Trophoblast cell (in vitro differentiated cells and primary cell): ENCODE measurements around the gene RECK.
A peak's percentile ranks its signal among the peaks of the same experiment; 100 is the strongest.

Experiments used
- DNase-seq, 2 donors: peaks; one replicate each; pipeline ENCODE4 v3.0.0-alpha.2; 2016
- H2AFZ ChIP-seq: 2 replicates; pipeline ENCODE4 v1.6.1; 2013; ENCODE audit warnings: low read length, moderate library complexity, mild to moderate bottlenecking; ENCODE audit not compliant: insufficient read depth, poor library complexity
- H2AK5ac ChIP-seq: 2 replicates; pipeline ENCODE4 v1.6.1; 2013; ENCODE audit warnings: mild to moderate bottlenecking, low read length
- H2BK120ac ChIP-seq: 2 replicates; pipeline ENCODE4 v1.6.1; 2013; ENCODE audit warnings: low read length, mild to moderate bottlenecking, moderate library complexity; ENCODE audit not compliant: insufficient read depth, poor library complexity
- H2BK12ac ChIP-seq: 2 replicates; pipeline ENCODE4 v1.6.1; 2013; ENCODE audit warnings: mild to moderate bottlenecking, low read length, moderate library complexity
- H2BK5ac ChIP-seq: 2 replicates; pipeline ENCODE4 v1.6.1; 2013; ENCODE audit warnings: low read length, low read depth, moderate library complexity, mild to moderate bottlenecking; ENCODE audit not compliant: poor library complexity
- H3K14ac ChIP-seq: 2 replicates; pipeline ENCODE4 v1.6.1; 2013; ENCODE audit warnings: mild to moderate bottlenecking, low read length
- H3K18ac ChIP-seq: 2 replicates; pipeline ENCODE4 v1.6.1; 2013; ENCODE audit warnings: mild to moderate bottlenecking, low read length
- H3K23ac ChIP-seq: 2 replicates; pipeline ENCODE4 v1.6.1; 2013; ENCODE audit warnings: low read length
- H3K27ac ChIP-seq: 2 replicates; pipeline ENCODE4 v1.5.1; 2013; ENCODE audit warnings: low read depth, mild to moderate bottlenecking, inconsistent platforms, low read length, moderate library complexity
- H3K27me3 ChIP-seq: 2 replicates; pipeline ENCODE4 v1.6.1; 2013; ENCODE audit warnings: inconsistent platforms, mild to moderate bottlenecking, low read length, moderate library complexity; ENCODE audit not compliant: insufficient read depth
- H3K36me3 ChIP-seq, 2 experiments: 1 replicate in 1 of 2; 2 replicates in 1 of 2; pipeline ENCODE4 v1.6.1; 2013; ENCODE audit warnings: low read length in 2 of 2, mild to moderate bottlenecking in 2 of 2, moderate library complexity in 1 of 2; ENCODE audit not compliant: insufficient read depth in 2 of 2, control insufficient read depth in 1 of 2
- H3K4ac ChIP-seq: 2 replicates; pipeline ENCODE4 v1.6.1; 2013; ENCODE audit warnings: low read depth, mild to moderate bottlenecking, low read length, moderate library complexity
- H3K4me1 ChIP-seq, 2 experiments: 1 replicate in 1 of 2; 2 replicates in 1 of 2; pipeline ENCODE4 v1.6.1; 2013; ENCODE audit warnings: low read length in 2 of 2, mild to moderate bottlenecking in 2 of 2, moderate library complexity in 1 of 2; ENCODE audit not compliant: insufficient read depth in 2 of 2, control insufficient read depth in 1 of 2
- H3K4me2 ChIP-seq: 2 replicates; pipeline ENCODE4 v1.6.1; 2013; ENCODE audit warnings: inconsistent platforms, mild to moderate bottlenecking, low read length, moderate library complexity
- H3K4me3 ChIP-seq: 2 replicates; pipeline ENCODE4 v1.5.1; 2013; ENCODE audit warnings: mild to moderate bottlenecking, low read depth, low read length, inconsistent platforms
- H3K79me1 ChIP-seq: one replicate; pipeline ENCODE4 v1.6.1; 2013; ENCODE audit warnings: low read length
- H3K79me2 ChIP-seq: 2 replicates; pipeline ENCODE4 v1.6.1; 2013; ENCODE audit warnings: low read length, mild to moderate bottlenecking; ENCODE audit not compliant: control insufficient read depth, insufficient read depth, poor library complexity
- H3K9ac ChIP-seq: 2 replicates; pipeline ENCODE4 v1.6.1; 2013; ENCODE audit warnings: mild to moderate bottlenecking, low read length
- H3K9me3 ChIP-seq: 2 replicates; pipeline ENCODE4 v1.6.1; 2013; ENCODE audit warnings: low read depth, mild to moderate bottlenecking, control low read depth, inconsistent platforms, low read length; ENCODE audit not compliant: insufficient read depth
- H4K12ac ChIP-seq: 2 replicates; pipeline ENCODE4 v1.6.1; 2013; ENCODE audit warnings: low read depth, mild to moderate bottlenecking, low read length, moderate library complexity
- H4K8ac ChIP-seq: 2 replicates; pipeline ENCODE4 v1.6.1; 2013; ENCODE audit warnings: low read depth, mild to moderate bottlenecking, low read length, moderate library complexity
- H4K91ac ChIP-seq: one replicate; pipeline ENCODE4 v1.6.1; 2013; ENCODE audit warnings: low read depth, mild to moderate bottlenecking, low read length, moderate library complexity
- WGBS: extraction: QIAGEN DNeasy Blood & Tissue Kit; methylation state at CpG from one replicate; pipeline ENCODE4 v1.1.7; 2013; ENCODE audit warnings: missing lambda C conversion rate; ENCODE audit not compliant: insufficient read length, insufficient coverage; ENCODE audit errors: extremely low coverage; 5-methylcytosine and 5-hydroxymethylcytosine counted together

RECK gene

GRCh38 chr9:36018129-36018528 lies 18.6 kb upstream of the RECK start:
- H3K36me3 ChIP-seq, result no peaks in the 10 kb centered on the region
- no CpG with 5 or more reads among the region's 3 CpGs for WGBS
- no peak overlapping the region for H3K4ac ChIP-seq
- H2AK5ac ChIP-seq, result no peak overlapping the region
- H4K91ac ChIP-seq, result no peak overlapping the region
- H3K23ac ChIP-seq, result no peak overlapping the region
- H3K14ac ChIP-seq, result no peak overlapping the region
- H3K9me3 ChIP-seq, result no peaks in the 10 kb centered on the region
- no peak overlapping the region for H3K4me2 ChIP-seq
- no peaks in the 10 kb centered on the region for H3K27me3 ChIP-seq
- no peak for DNase-seq
- H3K27ac ChIP-seq, result no peak overlapping the region
- H4K8ac ChIP-seq, result no peak overlapping the region
- H3K18ac ChIP-seq, result no peak overlapping the region
- H3K9ac ChIP-seq, result no peak overlapping the region
- no peak overlapping the region for H2BK5ac ChIP-seq
- H3K79me2 ChIP-seq, result no peaks in the 10 kb centered on the region
- H2BK120ac ChIP-seq, result no peak overlapping the region
- H3K4me3 ChIP-seq, result no peak overlapping the region
- no peak overlapping the region for H2BK12ac ChIP-seq
- no peak overlapping the region for H2AFZ ChIP-seq
- no peaks in the 10 kb centered on the region for H3K4me1 ChIP-seq
- H4K12ac ChIP-seq, result no peak overlapping the region
- H3K79me1 ChIP-seq, result no peaks in the 10 kb centered on the region

GRCh38 chr9:36018891-36019720 lies 17.6 kb upstream of the RECK start:
- Histone ChIP-seq H3K4me2 (no peak overlapping the region), H2BK5ac (no peak overlapping the region), H2BK120ac (no peak overlapping the region), H3K4ac (no peak overlapping the region), H2BK12ac (no peak overlapping the region), H2AK5ac (no peak overlapping the region), H3K27me3 (no peaks in the 10 kb centered on the region), H3K79me1 (no peaks in the 10 kb centered on the region), H3K9ac (no peak overlapping the region), H2AFZ (no peak overlapping the region), H3K4me3 (no peak overlapping the region), H3K79me2 (no peaks in the 10 kb centered on the region), H3K14ac (no peak overlapping the region), H3K4me1 (no peaks in the 10 kb centered on the region), H3K27ac (no peak overlapping the region), H4K91ac (no peak overlapping the region), H3K9me3 (no peaks in the 10 kb centered on the region), H4K8ac (no peak overlapping the region), H4K12ac (no peak overlapping the region), H3K23ac (no peak overlapping the region), H3K18ac (no peak overlapping the region), H3K36me3 (no peaks in the 10 kb centered on the region)
- no peak for DNase-seq
- WGBS, result no CpG with 5 or more reads among the region's 6 CpGs

GRCh38 chr9:36021968-36022367 lies 14.7 kb upstream of the RECK start:
- Histone ChIP-seq H3K9ac (no peak overlapping the region), H3K14ac (no peak overlapping the region), H3K36me3 (no peaks in the 10 kb centered on the region), H4K91ac (no peak overlapping the region), H2AFZ (no peak overlapping the region), H4K12ac (no peak overlapping the region), H3K4me1 (no peaks in the 10 kb centered on the region), H3K23ac (no peak overlapping the region), H3K79me1 (no peaks in the 10 kb centered on the region), H3K4me3 (no peak overlapping the region), H3K9me3 (no peaks in the 10 kb centered on the region), H3K79me2 (no peaks in the 10 kb centered on the region), H2BK120ac (no peak overlapping the region), H2BK5ac (no peak overlapping the region), H2BK12ac (no peak overlapping the region), H3K18ac (no peak overlapping the region), H4K8ac (no peak overlapping the region), H2AK5ac (no peak overlapping the region), H3K4ac (no peak overlapping the region), H3K27ac (no peak overlapping the region), H3K27me3 (no peaks in the 10 kb centered on the region), H3K4me2 (no peak overlapping the region)
- DNase-seq, result no peak
- WGBS, result no CpG with 5 or more reads among the region's 1 CpG

- Histone ChIP-seq H3K4me3 (no peak overlapping the region), H3K23ac (no peak overlapping the region), H3K18ac (no peak overlapping the region), H3K79me1 (no peaks in the 10 kb centered on the region), H4K8ac (no peak overlapping the region), H4K91ac (no peak overlapping the region), H2BK12ac (no peak overlapping the region), H2AK5ac (no peak overlapping the region), H3K36me3 (no peaks in the 10 kb centered on the region), H2BK5ac (no peak overlapping the region), H3K79me2 (no peaks in the 10 kb centered on the region), H3K4ac (no peak overlapping the region), H3K27ac (no peak overlapping the region), H3K9me3 (no peaks in the 10 kb centered on the region), H4K12ac (no peak overlapping the region), H3K27me3 (no peaks in the 10 kb centered on the region), H3K4me1 (no peaks in the 10 kb centered on the region), H2BK120ac (no peak overlapping the region), H2AFZ (no peak overlapping the region), H3K14ac (no peak overlapping the region), H3K9ac (no peak overlapping the region), H3K4me2 (no peak overlapping the region)
- no CpG with 5 or more reads among the region's 13 CpGs for WGBS
- peak; percentile 70 to 89 for DNase-seq
These were observed 13.3 kb upstream of the RECK start for GRCh38 chr9:36023260-36024048.
